HG03159 (cell line): ENCODE results near the gene UBE3C.
"Not testable (repeated sequence)": the region's sequence is repeated elsewhere in the genome, so short reads cannot be mapped to it uniquely, and the experiment has no call there.

ENCODE experiments used
- ATAC-seq: cut with Tn5 transposase; IDR thresholded peaks from one replicate; pipeline ENCODE4 v1.9.1; 2021; ENCODE audit warnings: mild to moderate bottlenecking, moderate library complexity; ENCODE audit not compliant: unreplicated experiment

UBE3C gene

DNA sequence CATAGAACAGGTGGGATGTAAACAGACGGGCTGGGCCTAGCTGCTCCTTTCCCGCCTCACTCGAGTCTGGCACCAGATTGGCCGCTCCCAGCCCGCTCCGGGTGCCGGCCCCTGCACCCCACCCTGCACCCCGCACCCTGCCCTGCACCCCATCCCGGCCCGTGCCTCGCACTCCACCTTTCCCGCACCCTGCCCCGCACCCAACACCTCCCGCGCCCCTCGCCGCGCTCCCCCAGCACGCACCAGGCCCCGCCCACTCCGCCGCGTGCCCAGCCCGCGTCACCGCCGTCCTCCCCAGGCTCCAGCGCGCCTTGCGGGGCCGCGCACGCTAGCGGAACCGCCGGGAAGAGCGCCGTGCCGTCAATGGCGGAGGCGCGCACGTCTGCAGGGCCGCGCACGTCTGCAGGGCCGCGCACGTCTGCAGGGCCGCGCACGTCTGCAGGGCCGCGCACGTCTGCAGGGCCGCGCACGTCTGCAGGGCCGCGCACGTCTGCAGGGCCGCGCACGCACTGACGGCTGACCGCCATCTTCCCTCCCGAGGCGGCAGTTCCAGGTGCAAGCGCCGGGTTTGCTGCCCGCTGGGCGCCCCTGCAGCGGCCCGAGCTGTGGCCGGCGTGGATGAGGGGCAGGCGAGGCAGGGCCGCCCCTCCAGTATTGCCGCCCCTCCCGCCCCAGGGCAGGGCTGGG lies at the start of gene UBE3C:
TSS of gene UBE3C (plus strand) at position 503 of the 687 bp plus-strand sequence. CDS start 347 bp downstream, outside the sequence.
- ATAC-seq: peak; percentile 86

DNA sequence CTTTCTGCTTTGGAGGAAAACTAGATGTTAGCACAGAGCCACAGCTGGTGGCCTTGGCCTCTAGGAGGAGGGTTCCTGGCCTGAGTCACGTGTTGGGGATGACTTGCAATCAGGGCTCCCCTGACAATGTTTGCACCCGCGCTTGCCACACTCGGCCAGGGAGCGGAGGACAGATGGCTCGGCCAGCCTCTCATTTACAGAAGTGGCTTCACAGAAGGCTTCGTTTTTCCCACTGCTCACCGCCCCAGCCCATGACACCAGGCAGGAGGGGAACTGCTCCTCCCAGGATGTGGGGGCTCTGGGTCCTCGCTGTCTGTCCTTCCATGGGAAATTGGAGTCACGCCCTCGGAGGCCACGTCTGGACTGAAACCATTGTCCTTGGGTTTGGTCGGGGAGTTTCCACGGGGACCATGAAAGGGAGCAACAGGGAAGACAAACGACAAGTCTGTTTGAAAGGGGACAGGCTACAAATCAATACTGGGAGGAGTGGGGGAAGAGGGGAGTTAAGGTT lies 49.6 kb upstream of the UBE3C start:
- no peak for ATAC-seq

DNA sequence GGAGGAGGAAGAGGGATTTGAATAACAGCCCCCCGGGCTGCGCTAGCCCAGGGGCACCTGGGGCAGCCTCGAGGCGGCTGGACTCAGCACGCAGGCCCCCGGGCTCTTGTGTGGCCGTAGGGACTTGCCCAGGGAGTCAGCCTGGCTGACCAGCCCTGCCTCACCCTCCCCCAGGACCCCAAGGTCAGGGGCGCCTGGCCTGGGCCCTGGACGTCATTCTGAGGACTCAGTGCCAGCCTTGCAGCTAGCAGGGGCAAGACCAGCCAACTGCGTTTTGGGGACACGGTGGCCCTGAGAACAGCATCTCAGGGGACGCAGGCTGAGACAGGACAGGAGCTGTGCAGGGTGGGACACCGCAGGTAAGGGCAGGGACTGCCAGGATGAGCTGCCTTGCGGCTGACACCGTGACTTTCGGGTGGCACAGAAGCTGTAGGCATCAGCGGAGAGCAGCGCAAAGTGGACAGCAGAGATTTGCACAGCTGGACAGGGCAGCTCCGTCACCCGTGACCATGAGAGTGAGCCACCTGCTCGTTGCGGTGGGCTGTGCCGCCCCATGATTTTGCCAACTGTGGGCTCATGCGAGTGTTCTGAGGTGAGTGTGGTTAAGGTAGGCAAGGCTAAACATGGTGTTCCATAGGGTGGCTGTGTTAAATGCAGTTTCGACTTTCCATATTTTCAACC lies 48.1 kb upstream of the UBE3C start:
- ATAC-seq: no peak

DNA sequence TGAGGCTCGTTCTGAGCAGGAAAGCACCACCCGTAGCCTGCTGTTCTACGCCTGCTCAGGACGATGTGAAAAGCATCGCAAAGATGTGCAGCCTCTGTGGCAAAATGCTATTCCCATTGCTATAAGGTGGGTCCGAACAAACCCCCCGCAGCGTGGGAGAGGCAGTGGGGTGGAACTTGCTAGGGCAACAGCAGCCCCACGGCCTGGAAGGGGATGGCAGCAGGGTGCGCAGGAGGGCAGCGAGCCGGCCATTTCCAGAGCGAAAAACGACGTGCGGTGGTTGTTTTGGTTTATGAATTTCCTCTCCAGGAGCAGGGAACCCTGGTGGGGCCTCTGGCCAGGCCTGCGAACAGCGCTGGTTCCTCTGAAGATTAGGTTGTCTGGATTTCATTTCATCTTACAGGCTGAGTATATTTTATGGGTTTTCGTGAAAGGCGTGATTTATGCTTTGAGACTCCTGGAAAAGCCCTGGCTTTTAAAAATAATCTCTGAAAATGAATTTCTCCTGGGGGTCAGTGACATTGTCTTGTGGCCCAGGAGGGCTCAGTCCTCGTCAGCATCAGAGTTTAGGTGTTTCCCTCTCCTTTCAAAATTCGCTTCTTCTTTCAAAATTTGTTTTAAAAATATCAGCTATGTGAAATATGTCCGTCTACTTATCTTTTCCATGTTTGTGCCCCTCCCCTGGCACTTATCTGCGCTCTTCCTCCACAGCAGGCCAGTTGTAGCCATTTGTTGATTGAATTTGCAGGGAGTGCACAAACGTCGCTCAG lies 42.3 kb upstream of the UBE3C start:
- ATAC-seq: no peak

DNA sequence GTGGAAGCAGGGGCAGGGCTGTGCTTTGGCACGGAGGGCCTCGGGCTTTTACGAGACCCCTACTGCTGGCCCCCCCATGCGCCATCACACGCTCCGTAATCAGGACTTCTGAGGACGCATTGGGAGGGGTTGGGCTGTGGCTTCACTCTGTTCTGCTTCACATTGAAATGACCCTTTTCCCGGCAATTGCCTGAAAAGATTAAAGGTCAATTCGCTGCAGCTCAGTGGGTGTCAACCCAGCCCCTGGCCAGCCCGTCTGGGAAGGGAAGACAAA lies 41.7 kb upstream of the UBE3C start:
- no peak for ATAC-seq

DNA sequence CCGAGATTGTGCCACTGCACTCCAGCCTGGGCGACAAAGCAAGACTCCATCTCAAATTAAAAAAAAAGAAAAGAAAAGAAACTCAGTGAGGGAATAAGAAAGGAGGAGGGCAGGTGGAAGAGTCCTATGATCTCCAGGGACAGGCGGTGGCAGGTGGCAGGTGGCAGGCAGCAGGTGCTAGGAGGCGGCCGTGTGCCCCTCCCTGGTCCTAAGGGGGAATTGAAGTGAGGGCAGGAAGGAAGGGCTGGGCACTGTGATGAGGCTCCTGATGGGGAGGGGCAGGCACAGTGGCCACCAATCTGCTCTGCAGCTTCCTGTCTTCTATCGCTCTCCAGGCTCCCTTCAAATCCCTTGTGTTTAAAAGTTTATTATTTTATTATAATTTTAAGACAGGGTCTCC lies 41.2 kb upstream of the UBE3C start:
- ATAC-seq: no peak

DNA sequence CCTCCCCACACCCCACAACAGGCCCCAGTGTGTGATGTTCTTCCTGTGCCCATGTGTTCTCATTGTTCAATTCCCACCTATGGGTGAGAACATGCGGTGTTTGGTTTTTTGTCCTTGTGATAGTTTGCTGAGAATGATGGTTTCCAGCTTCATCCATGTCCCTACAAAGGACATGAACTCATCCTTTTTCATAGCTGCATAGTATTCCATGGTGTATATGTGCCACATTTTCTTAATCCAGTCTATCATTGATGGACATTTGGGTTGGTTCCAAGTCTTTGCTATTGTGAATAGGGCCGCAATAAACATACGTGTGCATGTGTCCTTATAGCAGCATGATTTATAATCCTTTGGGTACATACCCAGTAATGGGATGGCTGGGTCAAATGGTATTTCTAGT lies 38.7 kb upstream of the UBE3C start:
- not testable (repeated sequence) for ATAC-seq

DNA sequence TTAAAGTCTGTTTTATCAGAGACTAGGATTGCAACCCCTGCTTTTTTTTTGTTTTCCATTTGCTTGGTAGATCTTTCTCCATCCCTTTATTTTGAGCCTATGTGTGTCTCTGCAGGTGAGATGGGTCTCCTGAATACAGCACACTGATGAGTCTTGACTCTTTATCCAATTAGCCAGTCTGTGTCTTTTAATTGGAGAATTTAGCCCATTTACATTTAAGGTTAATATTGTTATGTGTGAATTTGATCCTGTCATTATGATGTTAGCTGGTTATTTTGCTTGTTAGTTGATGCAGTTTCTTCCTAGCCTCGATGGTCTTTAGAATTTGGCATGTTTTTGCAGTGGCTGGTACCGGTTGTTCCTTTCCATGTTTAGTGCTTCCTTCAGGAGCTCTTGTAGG lies 35.1 kb upstream of the UBE3C start:
- not testable (repeated sequence) for ATAC-seq

DNA sequence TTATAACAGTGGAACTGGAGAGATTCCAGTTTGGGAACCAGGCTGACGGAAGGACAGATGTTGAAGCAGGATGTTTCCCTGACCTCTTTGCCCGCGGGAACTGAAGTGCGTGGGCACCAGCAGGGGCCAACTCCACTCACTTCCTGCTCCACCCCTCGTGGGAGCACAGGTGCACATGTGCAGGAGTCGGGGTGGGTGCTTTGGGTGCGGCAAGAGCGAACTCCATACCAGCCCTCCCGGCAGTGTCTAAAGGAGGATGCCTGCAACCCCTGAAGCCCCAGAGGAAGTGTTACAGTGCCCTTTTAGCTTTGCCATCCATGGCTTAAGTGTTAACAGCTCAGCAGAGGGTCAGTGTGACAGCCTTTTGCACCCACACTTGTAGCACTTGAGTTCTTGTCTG lies 27.4 kb upstream of the UBE3C start:
- no peak for ATAC-seq

DNA sequence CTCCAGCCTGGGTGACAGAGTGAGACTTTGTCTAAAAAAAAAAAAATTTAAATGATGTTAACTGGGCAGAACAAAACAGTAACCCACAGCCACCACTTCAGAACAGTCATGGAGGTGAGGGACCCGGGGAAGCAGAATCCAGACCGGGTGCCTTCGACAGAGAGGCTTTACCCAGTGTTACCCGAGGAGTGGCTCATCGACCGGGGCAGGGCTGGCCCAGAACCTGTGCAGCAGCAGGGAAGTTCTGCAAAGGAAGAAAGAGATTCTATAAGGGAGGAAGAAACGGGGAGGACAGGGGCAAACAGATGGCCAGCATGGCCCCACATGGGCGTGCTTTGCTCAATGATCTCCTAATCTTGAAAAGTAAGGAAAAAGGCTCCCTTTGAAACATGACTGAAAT lies 26.0 kb upstream of the UBE3C start:
- no peak for ATAC-seq

DNA sequence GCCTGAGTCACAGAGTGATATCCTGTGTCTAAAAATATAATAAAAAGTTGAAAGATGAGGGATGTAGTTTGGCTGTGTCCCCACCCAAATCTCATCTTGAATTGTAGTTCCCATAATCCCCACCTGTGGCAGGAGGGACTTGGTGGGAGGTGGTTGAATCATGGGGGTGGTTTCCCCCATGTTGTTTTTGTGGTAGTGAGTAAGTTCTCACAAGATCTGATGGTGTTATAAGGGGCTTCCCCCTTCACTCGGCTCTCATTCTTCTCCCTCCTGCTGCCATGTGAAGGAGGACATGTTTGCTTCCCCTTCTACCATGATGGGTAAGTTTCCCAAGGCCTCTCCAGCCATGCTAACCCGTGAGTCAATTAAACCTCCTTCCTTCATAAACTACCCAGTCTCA lies 25.1 kb upstream of the UBE3C start:
- no peak for ATAC-seq

DNA sequence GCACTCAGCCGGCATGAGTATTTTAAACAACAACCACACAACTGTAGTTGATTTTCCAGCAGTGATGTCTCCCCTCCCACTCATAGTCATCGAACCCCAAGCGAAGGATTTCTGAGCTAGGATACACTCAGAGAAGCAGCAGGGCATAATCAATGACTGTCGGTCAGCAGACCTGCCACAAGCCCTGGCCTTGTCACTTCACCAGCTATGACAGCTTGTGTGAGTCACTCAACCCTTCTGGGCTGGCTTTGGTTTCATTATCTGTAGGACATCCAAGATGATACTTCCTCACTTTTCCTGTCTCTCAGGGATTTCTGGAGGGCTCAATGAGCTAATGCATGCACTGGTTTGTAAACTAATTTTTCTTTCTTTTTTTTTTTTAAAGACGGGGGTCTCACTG lies 22.0 kb upstream of the UBE3C start:
- ATAC-seq: no peak

DNA sequence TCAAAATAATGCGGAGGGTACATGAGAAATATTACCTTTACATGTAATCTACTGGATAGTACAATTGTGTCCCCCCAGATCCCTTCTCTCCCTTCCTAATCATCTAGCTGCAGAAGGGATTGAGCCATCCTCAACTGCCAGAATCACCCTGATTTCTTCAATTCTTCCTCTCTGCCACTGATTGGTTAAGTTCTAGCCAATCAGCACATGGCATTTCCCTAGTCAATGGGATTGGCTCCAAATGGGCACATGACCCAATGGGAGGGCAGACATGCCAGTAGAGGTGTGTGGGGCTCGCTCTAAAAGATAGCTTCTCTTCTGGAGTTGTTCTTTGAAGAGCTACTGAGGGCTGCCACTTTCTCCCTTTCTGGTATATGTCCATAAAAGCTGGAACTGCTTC lies 20.9 kb upstream of the UBE3C start:
- no peak for ATAC-seq

DNA sequence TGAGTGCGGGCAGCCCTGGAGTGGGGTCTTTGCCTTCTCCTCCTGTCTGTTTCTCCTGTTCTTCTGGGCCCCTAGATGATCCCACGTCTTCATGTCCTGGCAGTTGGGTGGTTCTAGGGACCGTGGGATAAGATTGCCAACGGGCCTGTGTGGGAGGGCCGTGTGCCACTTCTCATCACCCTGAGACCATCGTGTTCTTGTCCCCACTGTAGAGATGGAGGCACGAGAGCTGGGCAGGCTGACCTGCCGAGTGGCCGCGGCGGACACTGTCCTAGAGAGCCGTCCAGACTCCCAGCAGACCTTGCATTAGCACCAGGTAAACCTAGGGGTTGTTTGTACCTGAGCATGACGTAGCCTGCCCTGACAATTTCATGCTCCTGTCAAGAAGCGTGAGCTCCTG lies 18.5 kb upstream of the UBE3C start:
- no peak for ATAC-seq

DNA sequence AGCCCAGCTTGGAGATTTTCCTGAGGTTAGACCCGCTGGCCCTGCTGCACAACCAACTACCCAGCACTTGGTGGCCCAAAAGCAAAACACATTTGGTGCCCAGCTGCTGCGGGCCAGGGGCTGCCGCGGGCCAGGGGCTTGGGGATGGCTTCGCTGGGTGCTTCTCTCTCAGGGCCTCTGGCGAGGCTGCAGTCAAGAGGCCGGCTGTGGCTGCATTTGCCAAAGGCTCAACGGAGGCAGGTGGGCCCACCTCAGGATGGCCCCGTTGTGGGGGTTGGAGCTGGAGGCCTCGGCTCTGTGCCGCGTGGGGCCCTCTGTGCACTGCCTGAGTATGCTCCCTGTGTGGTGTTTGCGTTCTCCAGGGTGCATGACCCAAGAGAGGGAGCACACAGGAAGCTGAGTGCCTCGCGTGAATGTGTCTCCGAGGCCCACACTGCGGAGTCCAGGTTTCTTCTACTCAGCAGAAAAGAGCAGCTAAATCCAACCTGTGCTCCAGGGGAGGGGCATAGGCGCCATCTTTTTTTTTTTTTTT lies 17.5 kb upstream of the UBE3C start:
- no peak for ATAC-seq

DNA sequence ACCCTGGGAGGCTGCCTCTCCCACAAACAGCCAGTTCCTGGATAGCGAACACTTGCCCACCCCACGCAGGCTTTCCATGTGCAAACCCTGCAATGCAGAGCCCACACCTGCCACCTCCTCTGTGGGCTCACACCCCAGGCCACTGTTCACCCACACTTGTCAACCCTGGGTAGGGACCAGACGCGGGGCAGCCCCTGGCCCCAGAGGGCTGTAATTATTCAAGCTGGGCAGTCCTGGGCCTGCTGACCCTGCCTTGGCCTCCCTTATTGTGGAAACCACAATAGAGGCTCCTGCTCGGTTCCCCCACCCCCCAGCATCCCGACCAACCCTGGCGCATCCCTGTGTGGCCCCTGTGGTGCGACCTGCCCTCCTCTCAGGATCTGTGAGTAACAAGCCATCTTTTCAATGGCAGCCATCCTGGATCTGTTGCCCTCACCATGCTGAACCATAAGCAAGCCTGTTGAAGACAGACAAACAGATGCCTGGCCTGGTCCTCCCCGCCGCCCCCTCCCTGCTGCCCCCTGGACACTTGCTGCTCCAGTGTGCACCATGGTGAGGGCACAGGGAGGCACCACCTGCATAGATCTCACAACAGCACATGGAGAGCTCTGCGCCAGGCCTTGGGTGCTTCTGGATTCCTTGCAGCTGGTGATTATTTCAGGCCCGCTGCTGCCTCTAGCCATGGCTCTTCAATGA lies 15.8 kb upstream of the UBE3C start:
- no peak for ATAC-seq

DNA sequence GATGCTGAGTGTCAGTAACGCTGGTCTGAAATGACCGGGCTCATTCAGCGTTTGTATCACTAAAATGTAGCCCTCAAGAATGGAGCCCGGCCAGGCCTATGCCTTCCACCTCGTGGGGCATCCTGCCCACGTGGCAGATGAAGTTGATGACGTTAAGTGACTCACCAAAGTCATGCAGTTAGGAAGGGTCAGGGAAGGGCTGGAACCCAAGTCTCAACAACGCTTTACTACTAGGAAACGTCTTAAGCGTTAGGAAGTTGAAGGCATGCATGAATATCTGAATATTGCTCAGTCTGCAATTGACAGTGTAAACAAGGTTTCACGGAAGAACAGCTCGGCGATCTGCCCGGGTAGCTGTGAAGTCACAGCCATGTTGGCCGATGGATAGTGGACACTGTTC lies 14.0 kb upstream of the UBE3C start:
- no peak for ATAC-seq

DNA sequence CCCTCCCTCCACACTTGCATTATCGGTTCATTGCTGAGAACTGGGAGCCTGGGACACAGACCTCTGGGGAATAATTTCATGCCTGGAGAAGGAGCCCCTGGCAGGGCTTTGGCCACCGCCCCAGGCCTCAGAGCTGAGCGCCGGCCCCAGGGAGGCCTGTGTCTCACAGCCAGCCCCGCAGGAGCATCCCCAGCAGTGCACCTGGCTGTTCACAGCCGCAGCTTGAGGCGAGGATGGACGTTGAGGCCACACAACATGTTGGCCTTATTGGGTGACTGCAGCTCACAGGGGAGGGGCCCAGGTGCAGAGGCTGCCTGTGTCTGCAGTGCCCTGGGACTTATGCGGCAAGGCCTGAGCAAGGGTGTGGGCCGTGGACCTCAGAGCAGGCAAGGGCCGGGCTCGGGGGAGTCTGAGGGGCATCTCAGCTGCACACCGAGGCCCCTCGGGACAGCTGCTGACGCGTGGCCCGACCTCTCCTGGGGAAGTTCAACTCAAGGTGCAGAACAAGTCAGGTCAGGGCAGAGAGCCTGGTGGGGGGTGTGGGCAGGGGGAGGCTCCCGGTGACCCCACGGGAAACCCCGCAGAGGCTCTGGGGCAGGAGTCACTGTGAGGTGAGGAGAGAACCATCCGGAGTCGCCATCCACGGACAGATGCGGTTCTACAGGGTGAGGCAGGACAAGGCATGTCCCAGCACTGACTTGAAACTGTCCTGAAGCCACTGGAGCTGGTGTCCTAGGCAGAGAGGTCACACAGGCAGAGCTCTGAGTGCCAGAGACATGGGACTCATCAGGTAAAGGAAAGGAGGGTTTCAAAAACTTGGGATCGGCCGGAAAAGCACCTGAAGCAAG lies 13.1 kb upstream of the UBE3C start:
- ATAC-seq: no peak

DNA sequence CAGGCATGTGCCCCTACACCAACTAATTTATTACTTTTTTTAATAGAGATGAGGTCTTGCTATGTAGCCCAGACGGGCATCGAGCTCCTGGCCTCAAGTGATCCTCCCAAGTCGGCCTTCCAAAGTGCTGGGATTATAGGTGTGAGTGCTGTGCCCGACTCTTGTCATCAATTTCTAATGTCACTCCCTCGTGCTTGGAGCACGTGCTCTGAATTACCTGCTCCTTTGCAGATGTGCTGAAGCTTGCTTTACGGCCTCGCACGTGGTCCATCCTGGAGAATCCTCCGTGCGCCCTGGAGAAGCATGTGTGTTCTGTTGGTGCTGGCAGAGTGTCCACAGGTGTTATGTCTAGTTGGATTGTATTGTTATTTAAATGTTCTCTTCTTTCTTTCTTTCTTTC lies 11.8 kb upstream of the UBE3C start:
- ATAC-seq: no peak

DNA sequence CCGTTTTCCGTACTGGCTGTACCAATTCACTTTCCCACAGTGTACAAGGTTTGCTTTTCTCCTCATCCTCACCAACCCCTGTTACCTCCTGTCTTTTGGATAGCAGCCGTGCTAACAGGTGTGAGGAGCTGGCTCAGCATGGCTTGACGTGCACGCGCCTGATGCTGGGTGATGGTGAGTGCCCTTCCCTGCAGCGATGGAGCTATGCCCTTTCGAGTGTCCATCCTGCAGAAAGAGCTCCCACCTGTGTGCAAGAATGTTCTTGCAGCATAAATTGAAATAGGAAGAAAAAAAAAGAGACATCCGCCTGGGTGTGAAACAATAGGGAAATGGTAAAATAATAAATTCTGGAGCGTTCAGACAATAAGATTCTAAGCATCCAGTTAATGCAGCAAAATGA lies 9.5 kb upstream of the UBE3C start:
- ATAC-seq: no peak
